HuH-7 (cell line): ENCODE results near the gene KIAA2012.
A peak's percentile ranks its signal among the peaks of the same experiment; 100 is the strongest.

ENCODE experiments used
- DNase-seq: peaks from one replicate; pipeline ENCODE4 v3.0.0; 2011; ENCODE audit warnings: low spot score

KIAA2012 gene

GRCh38 chr2:202084265-202084664, 11.2 kb downstream of the KIAA2012 start:
- DNase-seq = no peak

GRCh38 chr2:202088777-202089176, 15.7 kb downstream of the KIAA2012 start:
- DNase-seq = no peak

GRCh38 chr2:202090530-202090929, 17.5 kb downstream of the KIAA2012 start:
- DNase-seq = no peak

GRCh38 chr2:202091476-202091875, 18.4 kb downstream of the KIAA2012 start:
- no peak for DNase-seq

GRCh38 chr2:202094426-202094986, 21.5 kb downstream of the KIAA2012 start:
- no peak for DNase-seq

GRCh38 chr2:202095235-202095634, 22.2 kb downstream of the KIAA2012 start:
- DNase-seq = no peak

- no peak for DNase-seq
These were observed 23.7 kb downstream of the KIAA2012 start for GRCh38 chr2:202096736-202097135.

GRCh38 chr2:202098291-202098690, 25.2 kb downstream of the KIAA2012 start:
- no peak for DNase-seq

- no peak for DNase-seq
These were observed 26.5 kb downstream of the KIAA2012 start for GRCh38 chr2:202099515-202099914.

GRCh38 chr2:202100176-202100575, 27.1 kb downstream of the KIAA2012 start:
- DNase-seq = no peak

GRCh38 chr2:202101026-202101579, 28.0 kb downstream of the KIAA2012 start:
- no peak for DNase-seq

- no peak for DNase-seq
These were observed 29.5 kb downstream of the KIAA2012 start for GRCh38 chr2:202102425-202103000.

GRCh38 chr2:202104286-202104870, 31.3 kb downstream of the KIAA2012 start:
- peak; percentile 47 for DNase-seq

- DNase-seq = no peak
These were observed 32.0 kb downstream of the KIAA2012 start for GRCh38 chr2:202105025-202105424.

- DNase-seq = no peak
These were observed 35.3 kb downstream of the KIAA2012 start for GRCh38 chr2:202108345-202108744.

GRCh38 chr2:202109139-202109736, 36.2 kb downstream of the KIAA2012 start:
- no peak for DNase-seq

GRCh38 chr2:202109737-202110184, 36.7 kb downstream of the KIAA2012 start:
- no peak for DNase-seq

GRCh38 chr2:202110491-202110890, 37.4 kb downstream of the KIAA2012 start:
- no peak for DNase-seq

GRCh38 chr2:202112041-202112440, 39.0 kb downstream of the KIAA2012 start:
- DNase-seq = no peak

- DNase-seq = no peak
These were observed 40.6 kb downstream of the KIAA2012 start for GRCh38 chr2:202113571-202114142.

GRCh38 chr2:202114291-202114690, 41.2 kb downstream of the KIAA2012 start:
- DNase-seq = no peak

GRCh38 chr2:202114795-202115194, 41.7 kb downstream of the KIAA2012 start:
- no peak for DNase-seq
